Measurements from ENCODE around the gene DOCK9.
A peak's percentile ranks its signal among the peaks of the same experiment; 100 is the strongest.

DOCK9 gene

GRCh38 chr13:98977568-98978265 lies at the start of gene DOCK9:
Gene DOCK9, minus strand, starts transcription at chr13:98978064. Its CDS starts 155 bp downstream, at chr13:98977909.
- DNase-seq (ENCODE audit: insufficient read length, low spot score) (peak; percentile 32), FAIRE-seq (no peak)

- no peak for DNase-seq (ENCODE audit: insufficient read length, low spot score)
- no peak for FAIRE-seq
Observed at GRCh38 chr13:99027260-99027659, 49.4 kb upstream of the DOCK9 start.

- DNase-seq (ENCODE audit: insufficient read length, low spot score): no peak
- FAIRE-seq: no peak
Observed at GRCh38 chr13:99022941-99023340, 45.1 kb upstream of the DOCK9 start.

- FAIRE-seq (no peak), DNase-seq (ENCODE audit: insufficient read length, low spot score) (no peak)
Observed at GRCh38 chr13:99018418-99019180, 40.7 kb upstream of the DOCK9 start.

- FAIRE-seq: no peak
- DNase-seq (ENCODE audit: insufficient read length, low spot score): no peak
Observed at GRCh38 chr13:99015606-99016490, 38.0 kb upstream of the DOCK9 start.

- FAIRE-seq (no peak), DNase-seq (ENCODE audit: insufficient read length, low spot score) (no peak)
Observed at GRCh38 chr13:99014522-99014921, 36.7 kb upstream of the DOCK9 start.

- FAIRE-seq (no peak), DNase-seq (ENCODE audit: insufficient read length, low spot score) (no peak)
Observed at GRCh38 chr13:99013951-99014350, 36.1 kb upstream of the DOCK9 start.

- FAIRE-seq (no peak), DNase-seq (ENCODE audit: insufficient read length, low spot score) (no peak)
Observed at GRCh38 chr13:99012539-99012938, 34.7 kb upstream of the DOCK9 start.

- DNase-seq (ENCODE audit: insufficient read length, low spot score) (no peak), FAIRE-seq (no peak)
Observed at GRCh38 chr13:99009987-99010551, 32.2 kb upstream of the DOCK9 start.

- FAIRE-seq: no peak
- DNase-seq (ENCODE audit: insufficient read length, low spot score): no peak
Observed at GRCh38 chr13:99008577-99008976, 30.7 kb upstream of the DOCK9 start.

GRCh38 chr13:99007414-99007986 lies 29.6 kb upstream of the DOCK9 start:
- FAIRE-seq (no peak), DNase-seq (ENCODE audit: insufficient read length, low spot score) (no peak)

- DNase-seq (ENCODE audit: insufficient read length, low spot score): no peak
- FAIRE-seq: no peak
Observed at GRCh38 chr13:99005609-99006008, 27.7 kb upstream of the DOCK9 start.

GRCh38 chr13:99004978-99005377 lies 27.1 kb upstream of the DOCK9 start:
- no peak for DNase-seq (ENCODE audit: insufficient read length, low spot score)
- no peak for FAIRE-seq

GRCh38 chr13:99003851-99004471 lies 26.1 kb upstream of the DOCK9 start:
- DNase-seq (ENCODE audit: insufficient read length, low spot score) (no peak), FAIRE-seq (no peak)

- DNase-seq (ENCODE audit: insufficient read length, low spot score) (no peak), FAIRE-seq (no peak)
Observed at GRCh38 chr13:99003186-99003585, 25.3 kb upstream of the DOCK9 start.

- FAIRE-seq (no peak), DNase-seq (ENCODE audit: insufficient read length, low spot score) (no peak)
Observed at GRCh38 chr13:99002172-99002710, 24.4 kb upstream of the DOCK9 start.

- no peak for DNase-seq (ENCODE audit: insufficient read length, low spot score)
- FAIRE-seq: no peak
Observed at GRCh38 chr13:99000137-99000536, 22.3 kb upstream of the DOCK9 start.

- no peak for DNase-seq (ENCODE audit: insufficient read length, low spot score)
- no peak for FAIRE-seq
Observed at GRCh38 chr13:98999639-98999952, 21.7 kb upstream of the DOCK9 start.

- FAIRE-seq (no peak), DNase-seq (ENCODE audit: insufficient read length, low spot score) (no peak)
Observed at GRCh38 chr13:98998831-98999638, 21.2 kb upstream of the DOCK9 start.

All from HTR-8/SVneo (cell line).